GM18499 (cell line): ENCODE data around the gene HMGN1.

Source experiments
- ATAC-seq: cut with Tn5 transposase; IDR thresholded peaks from one replicate; pipeline ENCODE4 v1.9.1; 2021; ENCODE audit warnings: moderate number of reproducible peaks; ENCODE audit not compliant: insufficient read depth, unreplicated experiment

The HMGN1 gene

DNA sequence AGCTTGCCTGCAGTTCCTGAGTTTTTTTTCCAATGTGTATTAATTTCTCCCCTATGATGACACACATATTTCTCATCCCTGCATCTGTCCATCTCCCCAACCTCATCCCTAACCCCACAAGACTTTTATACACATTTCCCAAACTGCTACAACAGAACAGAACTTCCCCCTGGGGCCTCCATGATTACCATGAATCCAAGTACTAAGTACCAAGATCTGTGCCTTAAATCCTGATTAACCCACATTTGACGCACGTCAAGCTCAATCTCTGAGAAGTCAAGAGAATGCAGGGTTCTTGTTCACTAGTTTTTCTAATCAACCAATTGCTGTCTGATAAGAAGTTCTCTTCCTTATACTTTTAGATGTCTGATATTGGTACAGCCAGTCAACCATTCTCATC is 9.7 kb downstream of the HMGN1 start:
- ATAC-seq: no peak

DNA sequence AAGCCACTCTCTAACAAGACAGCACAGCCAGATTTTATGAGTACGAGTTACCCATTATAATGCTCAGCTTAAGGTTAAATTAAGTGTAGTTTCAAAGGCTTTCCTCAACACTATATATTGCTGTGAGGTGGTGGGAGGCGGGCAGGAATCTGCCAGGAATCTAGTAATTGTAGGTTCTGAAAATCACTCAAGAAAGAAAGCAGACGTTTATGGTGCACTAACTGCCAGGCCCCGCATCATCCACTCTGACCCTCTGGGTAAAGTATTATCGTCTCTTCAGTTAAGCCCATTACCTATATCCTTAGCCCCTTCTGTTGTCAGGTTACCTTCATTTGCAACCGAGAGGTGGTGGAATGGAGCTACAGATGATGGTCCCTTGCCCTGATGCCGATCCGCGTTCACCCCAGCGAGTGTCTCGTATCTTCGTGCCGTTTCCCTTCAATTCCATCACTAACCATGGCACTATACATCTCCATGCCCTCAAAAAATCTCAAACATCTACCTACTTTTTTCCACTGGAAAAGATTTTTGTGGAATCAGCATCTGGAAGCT is 12.4 kb downstream of the HMGN1 start:
- ATAC-seq: no peak

DNA sequence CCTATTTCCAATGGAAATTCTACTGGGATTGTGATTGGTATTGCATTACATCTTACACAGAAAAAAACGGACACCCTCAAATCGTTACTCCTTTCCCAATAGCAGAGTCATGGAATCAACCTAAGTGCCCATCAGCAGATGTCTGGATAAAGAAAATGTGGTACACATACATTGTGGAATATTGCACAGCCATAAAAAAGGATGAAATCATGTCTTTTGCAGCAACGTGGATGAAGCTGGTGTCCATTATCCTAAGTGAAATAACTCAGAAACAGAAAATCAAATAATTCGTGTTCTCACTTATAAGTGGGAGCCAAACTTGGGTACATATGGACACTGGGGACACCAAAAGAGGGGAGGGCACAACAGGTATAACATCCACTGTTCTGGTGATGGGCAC is 14.3 kb downstream of the HMGN1 start:
- no peak for ATAC-seq

DNA sequence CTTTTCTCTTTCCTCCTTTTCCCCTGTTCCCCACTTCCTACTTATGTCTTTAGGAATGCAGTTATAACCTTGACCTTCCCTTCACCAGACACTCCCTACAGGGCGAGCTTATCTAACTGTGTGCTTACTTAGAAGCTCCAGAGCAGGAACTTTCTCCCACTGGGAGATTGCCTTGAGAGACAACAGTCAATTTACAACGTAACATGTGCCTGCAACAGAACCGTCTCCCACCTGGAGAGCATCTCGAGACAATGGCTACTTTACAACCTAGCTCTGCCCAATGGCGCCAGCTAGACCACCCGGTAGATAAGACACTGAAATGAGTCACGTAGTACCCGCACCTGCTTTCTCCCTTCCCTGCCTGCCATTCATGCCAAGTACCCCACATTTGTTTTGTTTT is 16.7 kb downstream of the HMGN1 start:
- ATAC-seq: no peak

DNA sequence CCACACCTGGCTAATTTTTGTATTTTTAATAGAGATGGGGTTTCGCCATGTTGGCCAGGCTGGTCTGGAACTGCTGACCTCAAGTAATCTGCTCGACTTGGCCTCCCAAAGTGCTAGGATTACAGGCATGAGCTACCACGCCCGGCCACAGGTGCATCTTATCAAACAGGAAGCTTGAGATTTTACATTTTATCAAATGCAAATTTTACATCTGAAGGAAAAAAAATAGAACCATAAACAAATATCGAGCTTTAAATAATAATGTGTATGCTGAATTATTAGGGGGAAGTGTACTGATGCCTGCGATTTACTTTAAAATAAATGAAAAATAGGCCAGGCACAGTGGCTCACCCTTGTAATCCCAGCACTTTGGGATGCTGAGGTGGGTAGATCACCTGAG is 18.9 kb downstream of the HMGN1 start:
- ATAC-seq: no peak

DNA sequence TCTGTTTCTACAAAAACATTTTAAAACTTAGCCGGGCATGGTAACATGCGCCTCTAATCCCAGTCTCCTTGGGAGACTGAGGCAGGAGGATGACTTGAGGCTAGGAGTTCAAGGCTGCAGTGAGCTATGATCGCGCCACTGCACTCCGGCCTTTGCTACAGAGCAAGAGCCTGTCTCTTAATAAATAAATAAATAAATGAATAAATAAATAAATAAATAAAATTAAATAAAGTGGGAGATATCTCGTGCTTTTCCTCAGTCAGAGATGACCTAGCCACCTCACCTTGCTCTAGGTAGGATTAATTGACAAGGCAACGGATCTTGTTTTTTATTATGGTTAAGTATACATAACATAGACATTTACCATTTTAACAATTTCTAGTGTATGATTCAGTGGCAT is 21.2 kb downstream of the HMGN1 start:
- no peak for ATAC-seq

DNA sequence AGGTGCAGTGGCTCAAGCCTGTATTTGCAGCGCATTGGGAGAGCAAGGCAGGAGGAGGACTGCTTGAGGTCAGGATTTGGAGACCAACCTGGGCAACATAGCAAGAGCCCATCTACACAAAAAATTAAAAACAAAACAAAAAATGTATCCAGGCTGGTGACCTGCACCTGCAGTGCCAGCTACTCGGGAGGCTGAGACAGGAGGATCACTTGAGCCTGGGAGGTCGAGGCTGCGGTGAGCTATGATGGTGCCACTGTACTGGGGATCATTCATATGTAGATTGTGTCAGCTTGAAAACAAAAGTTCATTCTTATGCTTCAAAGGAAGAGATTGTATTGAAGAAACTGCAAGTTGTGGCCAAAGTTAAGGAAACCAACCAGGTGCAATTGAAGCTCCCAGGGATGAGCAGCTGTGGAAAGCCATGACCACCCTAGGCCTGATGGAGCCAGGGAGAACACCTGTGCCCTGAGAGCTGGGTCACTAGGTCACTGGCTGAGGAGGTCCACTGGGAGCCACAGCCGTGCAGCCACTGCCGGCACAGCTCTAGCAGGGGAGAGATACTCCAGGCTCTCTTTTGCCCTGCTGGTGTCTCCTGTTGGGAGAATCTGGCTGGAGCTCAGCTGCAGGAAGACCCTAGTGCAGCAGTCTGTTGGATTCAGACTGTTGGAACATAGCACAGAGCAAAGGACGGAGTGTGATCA is 22.1 kb downstream of the HMGN1 start:
- ATAC-seq: no peak

DNA sequence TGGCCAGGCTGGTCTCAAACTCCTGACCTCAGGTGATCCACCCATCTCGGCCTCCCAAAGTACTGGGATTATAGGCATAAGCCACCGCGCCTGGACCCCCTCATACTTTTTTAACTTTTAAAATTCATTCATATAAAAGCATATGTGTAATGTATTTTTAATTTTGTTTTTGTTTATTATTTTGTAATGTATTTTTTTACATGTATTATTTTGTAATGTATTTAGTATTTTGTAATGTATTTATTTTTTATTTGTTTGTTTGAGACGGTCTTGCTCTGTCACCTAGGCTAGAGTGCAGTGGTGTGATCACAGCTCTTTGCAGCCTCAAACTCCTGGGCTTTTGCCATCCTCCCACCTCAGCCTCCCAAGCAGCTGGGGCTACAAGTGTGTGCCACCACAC is 23.4 kb downstream of the HMGN1 start:
- ATAC-seq: no peak

DNA sequence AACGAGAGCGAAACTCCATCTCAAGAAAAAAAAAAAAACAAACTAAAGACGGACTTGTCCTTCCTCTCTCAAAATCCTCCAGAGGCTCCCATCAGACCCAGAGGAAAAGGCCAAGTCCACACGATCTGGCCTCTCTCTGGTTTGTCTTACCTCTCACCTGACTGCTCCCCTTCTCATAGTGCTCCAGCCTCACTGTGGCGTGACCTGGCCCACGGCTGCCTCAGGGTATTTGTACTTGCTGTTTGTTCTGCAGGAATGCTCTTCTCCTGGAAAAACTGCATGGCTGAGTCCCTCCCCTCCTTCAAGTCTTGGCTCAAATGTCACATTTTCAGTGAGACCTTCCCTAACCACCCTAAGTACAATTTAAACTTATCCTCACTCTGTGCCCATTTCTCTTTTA is 27.5 kb downstream of the HMGN1 start:
- ATAC-seq: no peak

DNA sequence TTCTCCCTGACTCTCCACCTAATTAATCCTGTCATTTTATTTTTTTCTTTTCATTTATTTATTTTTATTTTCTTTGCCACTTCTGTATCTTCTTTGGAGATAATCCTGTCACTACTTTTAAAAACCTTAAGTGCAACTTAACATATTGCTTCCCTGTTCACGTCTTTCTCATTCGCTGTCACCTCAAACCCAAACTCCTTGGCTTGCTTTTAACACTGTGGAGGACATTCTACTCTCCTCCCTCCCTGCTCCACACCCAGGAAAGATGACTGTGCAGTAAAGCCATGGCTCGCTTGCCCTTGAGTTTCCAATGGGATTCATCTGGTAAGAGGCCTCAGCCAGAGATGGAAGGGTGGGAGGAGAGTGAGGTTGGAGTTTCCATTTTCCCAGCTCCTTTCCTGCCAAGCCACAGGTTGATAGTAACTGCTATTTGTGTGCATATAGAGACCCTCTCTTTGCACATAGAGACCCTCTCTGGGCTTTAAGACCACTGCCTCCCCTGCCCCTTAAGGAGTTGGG is 29.0 kb downstream of the HMGN1 start:
- no peak for ATAC-seq

DNA sequence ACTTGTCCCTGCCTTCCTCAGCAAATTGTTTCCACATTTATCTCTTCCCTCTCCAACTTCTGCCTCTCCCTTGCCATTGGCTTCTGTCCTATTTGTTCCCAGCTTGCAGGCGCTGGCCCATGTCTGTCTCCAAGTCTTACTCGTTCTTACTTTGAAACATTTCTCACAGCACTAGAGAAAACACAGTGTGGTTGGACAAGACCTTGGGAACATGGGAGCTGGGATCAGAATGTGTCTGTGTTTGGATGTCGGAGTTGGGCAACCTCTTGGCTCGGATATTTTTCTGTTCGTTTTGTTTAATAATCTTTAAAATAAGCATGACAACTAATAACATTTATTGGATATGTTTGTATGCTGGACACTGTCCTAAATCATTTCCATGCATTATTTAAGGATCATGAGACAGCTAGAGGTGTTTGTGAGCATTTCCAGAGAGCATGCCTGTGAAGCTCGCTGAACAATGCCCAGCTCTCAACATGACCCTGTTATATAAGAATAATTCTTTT is 29.6 kb downstream of the HMGN1 start:
- ATAC-seq: no peak

DNA sequence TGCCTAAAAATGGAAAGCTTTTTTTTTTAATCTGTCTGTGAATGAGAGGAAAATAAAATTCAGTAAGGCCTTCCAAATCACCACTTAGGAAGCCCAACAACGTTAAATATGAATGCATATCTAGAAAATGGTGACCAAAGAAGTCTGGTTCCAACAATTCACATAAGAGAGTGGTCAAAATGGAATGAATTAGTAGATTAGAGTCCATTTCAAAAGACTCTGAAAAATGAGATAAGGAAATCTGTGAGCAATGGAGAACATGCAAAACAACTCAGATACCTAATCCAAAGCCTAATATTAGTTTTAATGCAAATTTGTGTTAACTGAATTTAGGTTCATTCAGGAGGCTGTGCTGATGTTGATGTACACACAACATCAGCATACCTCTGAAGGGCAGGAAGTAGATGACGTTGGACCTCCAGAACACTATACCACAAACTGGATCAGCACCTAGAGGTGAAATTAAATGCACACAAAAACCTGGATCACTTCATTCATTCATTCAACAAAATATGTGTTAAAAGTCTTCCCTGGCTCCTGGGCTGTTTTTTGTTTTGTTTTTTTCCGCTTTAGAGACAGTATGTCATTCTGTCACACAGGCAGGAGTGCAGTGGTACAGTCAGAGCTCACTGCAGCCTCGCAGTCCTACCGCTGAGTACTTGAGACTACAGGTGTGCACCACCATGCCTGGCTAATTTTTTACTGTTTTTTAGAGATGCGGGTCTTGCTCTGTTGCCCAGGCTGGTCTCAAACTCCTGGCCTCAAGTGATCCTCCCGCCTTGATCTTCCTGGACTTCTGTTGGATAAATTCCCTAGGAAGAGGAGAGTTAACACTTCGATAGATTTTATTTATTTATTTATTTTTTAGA is 30.6 kb downstream of the HMGN1 start:
- ATAC-seq: no peak

DNA sequence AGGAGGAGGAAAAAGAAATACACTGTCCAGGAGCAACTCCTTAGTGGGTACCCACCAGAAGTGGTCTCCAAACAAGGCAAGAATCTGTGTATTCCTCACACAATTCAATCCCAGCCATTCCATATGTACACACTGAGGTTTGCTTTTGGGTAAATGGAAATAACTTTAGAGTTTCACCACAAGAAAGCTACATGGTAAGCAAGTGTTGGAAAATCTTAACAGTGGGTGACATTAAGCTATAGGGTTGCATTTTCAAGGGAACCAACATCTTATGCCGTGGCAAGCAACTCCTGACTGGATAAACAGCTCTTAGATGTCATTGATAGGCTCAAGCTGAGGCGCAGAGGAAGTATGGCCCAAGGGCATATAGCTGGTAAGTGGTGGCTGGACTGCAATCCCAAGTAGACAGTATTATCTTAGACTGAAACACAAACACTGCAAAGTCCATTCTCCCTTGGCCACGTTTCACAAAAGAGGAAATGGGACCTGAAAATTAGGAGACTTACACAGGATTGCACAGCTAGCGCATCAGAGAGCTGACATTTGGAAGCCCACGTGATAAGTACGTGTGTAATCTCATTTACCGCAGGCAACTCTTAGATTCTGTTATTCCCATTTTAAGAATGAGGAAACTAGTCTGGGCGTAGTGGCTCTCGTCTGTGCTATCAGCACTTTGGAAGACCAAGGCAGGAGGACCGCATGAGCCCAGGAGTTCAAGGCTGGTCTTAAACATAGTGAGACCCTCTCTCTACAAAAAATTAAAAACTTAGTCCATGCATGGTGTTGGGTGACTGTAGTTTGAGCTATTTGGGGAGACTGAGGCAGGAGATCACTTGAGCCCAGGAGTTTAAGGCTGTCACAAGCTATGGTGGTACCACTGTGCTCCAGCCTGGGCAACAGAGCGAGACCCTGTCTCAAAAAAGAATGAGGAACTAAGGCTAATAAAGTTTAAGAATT is 31.5 kb downstream of the HMGN1 start:
- ATAC-seq: no peak

DNA sequence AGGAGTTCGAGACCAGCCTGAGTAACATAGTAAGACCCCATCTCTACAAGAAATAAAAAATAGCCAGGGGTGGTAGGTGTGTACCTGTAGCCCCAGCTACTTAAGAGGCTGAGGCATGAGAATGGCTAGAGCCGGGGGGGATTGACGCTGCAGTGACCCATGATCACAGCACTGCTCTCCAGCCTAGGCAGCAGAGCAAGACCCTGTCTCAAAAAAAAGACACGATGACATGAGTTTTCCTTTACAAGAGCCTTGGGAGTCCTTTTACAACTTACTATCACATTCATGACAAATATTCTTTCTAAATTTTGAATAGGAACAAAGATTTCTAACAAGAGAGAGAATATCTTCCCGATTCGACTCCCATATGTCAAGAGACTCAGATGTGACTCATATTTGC is 32.2 kb downstream of the HMGN1 start:
- ATAC-seq: no peak

DNA sequence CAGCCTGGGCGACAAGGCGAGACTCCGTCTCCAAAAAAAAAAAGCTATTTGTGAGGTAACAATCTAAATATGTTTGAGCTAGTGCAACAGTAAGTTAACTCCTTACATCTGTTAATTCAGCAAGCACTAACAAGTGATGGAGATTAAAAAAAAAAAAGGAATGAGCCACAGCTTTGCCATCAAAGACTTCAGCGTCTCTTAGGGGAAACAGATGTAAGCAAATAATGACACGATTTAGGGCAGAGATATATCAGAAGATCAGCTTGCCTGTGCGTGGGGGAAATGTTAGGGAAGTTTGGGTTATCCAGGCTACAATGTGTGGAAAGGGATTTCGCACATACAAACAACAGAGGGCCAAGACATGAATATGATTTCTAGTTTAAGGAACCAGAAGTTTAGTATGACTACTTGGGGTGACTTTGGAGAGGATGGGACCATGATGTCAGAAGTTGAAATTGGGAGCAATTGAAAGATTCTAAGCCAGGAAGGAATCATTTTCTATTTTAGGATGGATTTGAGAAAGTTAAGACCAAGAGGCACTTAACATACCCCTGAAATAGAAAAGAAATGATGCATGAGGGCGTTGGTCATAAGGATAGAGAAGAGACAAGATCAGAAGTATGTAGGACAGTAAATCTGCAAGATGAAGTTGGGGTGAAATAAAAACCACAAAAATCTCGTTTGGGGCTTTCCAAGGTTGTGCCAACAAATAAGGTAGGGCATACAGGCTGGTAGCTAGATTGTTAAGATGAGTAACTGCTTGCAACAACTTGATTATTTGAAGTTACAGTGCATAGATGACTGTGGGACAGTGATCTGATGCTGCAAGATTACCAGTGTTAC is 33.1 kb downstream of the HMGN1 start:
- no peak for ATAC-seq

DNA sequence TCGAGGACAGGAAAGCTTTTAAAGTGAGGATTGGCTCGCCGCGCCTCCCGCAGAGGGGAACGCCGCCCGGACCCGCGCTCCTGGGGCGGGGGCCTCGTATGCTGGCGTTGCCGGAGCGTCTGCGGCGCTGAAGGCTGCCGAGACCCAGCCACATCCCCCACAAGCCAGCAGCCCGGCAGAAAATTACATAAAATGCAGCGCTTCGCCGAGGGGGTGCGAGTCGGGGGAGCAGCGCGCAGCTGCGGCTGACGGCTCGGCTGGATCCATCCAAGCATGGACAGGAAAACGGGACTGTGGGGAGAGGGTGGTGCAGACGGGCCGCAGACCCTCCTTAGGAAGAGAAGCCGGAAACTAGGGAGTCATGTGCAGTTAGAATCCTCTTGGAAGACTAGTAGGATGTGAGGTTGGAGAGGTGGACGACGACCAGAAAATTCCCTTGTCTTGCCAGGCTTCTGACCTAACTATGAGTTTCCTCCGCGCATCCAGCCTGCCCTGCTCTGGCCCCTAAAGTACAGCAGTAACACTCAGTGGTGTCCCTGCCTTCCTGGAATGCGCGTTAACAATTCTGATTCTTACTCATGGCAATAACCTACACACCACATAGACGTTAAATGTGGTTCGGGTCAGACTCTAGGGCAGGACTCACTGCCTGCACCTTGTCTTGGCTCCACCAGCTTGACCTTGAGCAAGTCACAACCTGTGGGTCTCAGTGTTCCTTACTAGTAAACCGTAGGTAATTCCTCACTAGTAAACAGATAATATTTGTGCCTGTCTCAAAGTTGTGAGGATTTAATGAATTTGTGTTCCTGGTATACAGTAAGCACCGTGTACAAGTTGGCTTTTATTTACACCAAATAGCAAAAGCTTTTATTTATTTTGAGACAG is 34.5 kb downstream of the HMGN1 start:
- peak; percentile 2 for ATAC-seq

DNA sequence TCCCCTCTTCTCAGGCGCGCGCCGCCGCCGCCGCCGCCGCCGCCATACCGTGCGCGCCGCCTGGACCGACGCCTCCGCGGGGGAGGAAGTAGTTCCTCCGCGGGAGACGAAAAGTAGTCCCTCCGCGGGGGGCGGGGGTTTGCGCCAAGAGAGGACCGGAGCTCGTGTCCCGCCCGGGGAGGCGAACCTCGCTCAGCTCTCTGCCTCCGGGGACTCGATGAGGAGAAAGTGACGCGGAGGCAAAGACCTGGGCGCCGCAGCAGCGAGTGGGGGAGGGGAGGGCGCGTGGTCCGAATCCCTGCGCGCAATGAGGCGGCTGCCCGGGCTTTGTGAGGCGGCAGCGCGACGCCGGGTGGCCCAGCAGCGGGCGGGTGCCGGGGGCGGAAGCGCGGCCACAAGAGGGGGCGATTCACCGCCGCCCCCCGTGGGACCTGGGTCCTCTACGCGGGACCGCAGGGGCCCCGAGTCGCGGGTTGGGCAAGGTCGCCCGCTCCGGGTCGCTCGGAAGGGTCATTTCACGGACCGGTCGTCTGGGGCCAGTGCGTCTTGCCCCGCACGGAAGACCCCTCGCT is 35.2 kb downstream of the HMGN1 start, which contains the start of gene BRWD1:
TSS of gene BRWD1 (minus strand) at position 62 of the 572 bp plus-strand sequence. CDS start 141 bp downstream, outside the sequence.
- ATAC-seq: peak; percentile 27
